Stimulated activated naive CD8-positive, alpha-beta T cell treated with anti-CD3 and anti-CD28 coated beads, Interleukin-15, Interleukin-2, amounts not matched to agents 100 ng/mL and 50 ng/mL, for 24 hours (primary cell): Measurements from ENCODE around the gene NAGK.
"Not testable (repeated sequence)": the region's sequence is repeated elsewhere in the genome, so short reads cannot be mapped to it uniquely, and the experiment has no call there.

Experiments
- H3K27ac Mint-ChIP-seq: one replicate; pipeline ENCODE4 v1.8.0; 2021; ENCODE audit warnings: mild to moderate bottlenecking, mixed read lengths
- H3K27me3 Mint-ChIP-seq: one replicate; pipeline ENCODE4 v1.8.0; 2021; ENCODE audit warnings: mixed read lengths
- H3K36me3 Mint-ChIP-seq: one replicate; pipeline ENCODE4 v1.8.0; 2021; ENCODE audit warnings: low read depth, mixed read lengths
- H3K4me1 Mint-ChIP-seq: one replicate; pipeline ENCODE4 v1.8.0; 2021; ENCODE audit warnings: low read depth, mixed read lengths
- H3K4me3 Mint-ChIP-seq: one replicate; pipeline ENCODE4 v1.8.0; 2021; ENCODE audit warnings: mild to moderate bottlenecking, mixed read lengths
- H3K9me3 Mint-ChIP-seq: one replicate; pipeline ENCODE4 v1.8.0; 2021; ENCODE audit warnings: mixed read lengths

The NAGK gene

DNA sequence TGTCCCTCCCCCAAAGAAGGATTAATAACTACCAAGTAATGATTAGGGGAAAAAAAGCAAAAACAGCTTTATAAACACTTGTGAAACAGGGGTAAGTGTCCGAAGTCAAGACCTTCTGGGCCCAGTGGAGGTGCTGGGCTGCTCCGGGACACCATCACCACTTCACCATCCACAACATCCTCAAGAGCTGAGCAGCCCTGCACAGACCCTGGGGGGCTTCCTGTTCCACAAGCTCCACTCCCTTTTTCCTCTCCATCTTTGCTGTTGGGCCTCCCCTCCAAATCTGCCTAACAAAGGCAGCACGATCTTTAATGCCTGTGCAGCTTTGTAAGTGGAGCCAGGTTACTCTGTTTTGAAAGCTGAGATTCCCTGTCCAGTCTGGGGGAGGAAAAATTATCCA lies 14.8 kb downstream of the NAGK start:
- H3K9me3 Mint-ChIP-seq, H3K27ac Mint-ChIP-seq, H3K4me3 Mint-ChIP-seq, H3K36me3 Mint-ChIP-seq: not testable (repeated sequence)
- Mint-ChIP-seq H3K27me3 (peaks cover 11% of the 10 kb centered on the region), H3K4me1 (peaks cover 20% of the 10 kb centered on the region)

DNA sequence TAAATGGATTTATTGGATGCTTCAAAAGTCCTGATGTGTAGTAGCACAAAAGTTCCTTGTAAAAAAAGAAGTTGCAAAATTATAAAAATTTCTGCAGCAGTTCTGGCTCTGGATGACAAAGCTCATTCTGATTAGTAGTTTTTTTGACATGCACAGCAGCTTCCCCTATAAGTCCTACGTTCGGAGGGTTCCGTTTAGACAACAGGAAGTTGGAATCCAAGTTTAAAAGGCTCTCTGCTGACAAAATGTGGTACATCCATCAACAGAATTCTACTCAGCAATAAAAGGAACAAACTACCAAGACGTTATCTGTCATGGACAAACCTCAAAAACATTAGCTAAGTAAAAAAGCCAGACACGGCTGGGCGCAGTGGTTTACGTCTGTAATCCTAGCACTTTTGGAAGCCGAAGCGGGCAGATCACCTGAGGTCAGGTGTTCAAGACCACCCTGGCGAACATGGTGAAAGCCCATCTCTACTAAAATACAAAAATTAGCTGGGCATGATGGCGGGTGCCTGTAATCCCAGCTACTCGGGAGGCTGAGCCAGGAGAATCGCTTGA lies 15.4 kb downstream of the NAGK start:
- Mint-ChIP-seq H3K4me3 (peak overlapping the region; percentile 37), H3K4me1 (peaks cover 20% of the 10 kb centered on the region), H3K27me3 (peaks cover 13% of the 10 kb centered on the region), H3K27ac (peak overlapping the region; percentile 52)
- H3K9me3 Mint-ChIP-seq, H3K36me3 Mint-ChIP-seq: not testable (repeated sequence)

DNA sequence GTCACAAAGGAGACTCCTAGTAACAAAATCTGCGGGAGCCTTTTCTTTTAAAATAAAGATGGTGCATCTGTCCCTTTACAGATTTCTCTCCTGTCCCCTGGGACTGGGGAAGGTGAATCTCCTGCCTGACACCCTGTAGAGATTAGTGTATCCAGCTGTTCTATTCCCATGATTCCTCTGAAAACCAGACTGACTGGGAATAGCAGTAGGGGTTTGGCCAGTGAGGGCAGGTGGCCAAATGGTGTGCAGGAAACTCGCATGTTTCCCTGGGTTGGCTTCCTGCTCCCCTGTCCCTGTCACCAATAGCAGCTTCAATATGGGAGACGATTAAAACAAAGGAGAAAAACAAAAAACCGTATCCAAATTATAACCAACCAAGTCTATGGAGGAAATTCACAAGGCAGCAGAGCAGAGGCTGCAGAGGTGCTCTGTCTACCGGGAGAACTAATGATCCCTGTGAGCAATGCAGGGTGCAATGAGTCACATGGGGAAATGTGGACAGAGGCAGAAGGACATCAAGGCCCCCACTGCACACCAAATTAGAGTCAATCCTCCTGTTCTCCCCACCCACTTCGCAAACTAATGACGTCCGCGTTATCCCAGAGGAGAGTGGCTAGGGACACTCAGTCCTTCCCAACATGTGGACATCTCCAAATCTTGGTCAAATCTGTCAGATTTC lies 17.0 kb downstream of the NAGK start:
- H3K9me3 Mint-ChIP-seq, H3K36me3 Mint-ChIP-seq, H3K4me3 Mint-ChIP-seq, H3K27ac Mint-ChIP-seq: not testable (repeated sequence)
- Mint-ChIP-seq H3K27me3 (peaks cover 16% of the 10 kb centered on the region), H3K4me1 (peaks cover 20% of the 10 kb centered on the region)

DNA sequence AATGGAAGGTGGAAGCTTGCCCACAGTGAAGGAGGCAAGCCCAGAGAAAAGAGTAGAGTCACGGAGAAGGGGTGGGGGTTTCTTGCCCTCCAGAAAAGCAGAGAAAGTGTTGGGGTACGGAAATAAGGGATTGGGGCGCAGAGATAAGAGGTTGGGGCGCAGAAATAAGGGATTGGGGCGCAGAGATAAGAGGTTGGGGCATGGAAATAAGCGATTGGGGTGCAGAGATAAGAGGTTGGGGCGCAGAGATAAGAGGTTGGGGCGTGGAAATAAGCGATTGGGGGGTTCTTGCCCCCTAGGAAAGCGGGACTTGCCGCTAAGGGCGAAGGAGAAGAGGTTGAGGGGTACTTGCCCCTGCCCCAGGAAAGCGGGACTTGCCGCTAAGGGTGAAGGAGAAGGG lies 21.0 kb downstream of the NAGK start:
- not testable (repeated sequence) for H3K4me1 Mint-ChIP-seq, H3K36me3 Mint-ChIP-seq, H3K9me3 Mint-ChIP-seq, H3K27ac Mint-ChIP-seq, H3K4me3 Mint-ChIP-seq
- peaks cover 16% of the 10 kb centered on the region for H3K27me3 Mint-ChIP-seq

DNA sequence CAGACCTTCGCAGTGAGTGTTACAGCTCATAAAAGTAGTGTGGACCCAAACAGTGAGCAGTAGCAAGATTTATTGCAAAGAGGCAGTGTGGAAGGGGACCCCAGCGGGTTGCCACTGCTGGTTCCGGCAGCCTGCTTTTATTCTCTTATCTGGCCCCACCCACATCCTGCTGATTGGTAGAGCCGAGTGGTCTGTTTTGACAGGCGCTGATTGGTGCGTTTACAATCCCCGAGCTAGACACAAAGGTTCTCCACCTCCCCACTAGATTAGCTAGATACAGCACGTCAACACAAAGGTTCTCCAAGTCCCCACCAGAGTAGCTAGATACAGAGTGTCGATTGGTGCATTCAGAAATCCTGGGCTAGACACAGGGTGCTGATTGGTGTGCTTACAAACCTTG lies 23.4 kb downstream of the NAGK start:
- peaks cover 13% of the 10 kb centered on the region for H3K27me3 Mint-ChIP-seq
- H3K27ac Mint-ChIP-seq, H3K4me1 Mint-ChIP-seq, H3K36me3 Mint-ChIP-seq, H3K9me3 Mint-ChIP-seq, H3K4me3 Mint-ChIP-seq: not testable (repeated sequence)

DNA sequence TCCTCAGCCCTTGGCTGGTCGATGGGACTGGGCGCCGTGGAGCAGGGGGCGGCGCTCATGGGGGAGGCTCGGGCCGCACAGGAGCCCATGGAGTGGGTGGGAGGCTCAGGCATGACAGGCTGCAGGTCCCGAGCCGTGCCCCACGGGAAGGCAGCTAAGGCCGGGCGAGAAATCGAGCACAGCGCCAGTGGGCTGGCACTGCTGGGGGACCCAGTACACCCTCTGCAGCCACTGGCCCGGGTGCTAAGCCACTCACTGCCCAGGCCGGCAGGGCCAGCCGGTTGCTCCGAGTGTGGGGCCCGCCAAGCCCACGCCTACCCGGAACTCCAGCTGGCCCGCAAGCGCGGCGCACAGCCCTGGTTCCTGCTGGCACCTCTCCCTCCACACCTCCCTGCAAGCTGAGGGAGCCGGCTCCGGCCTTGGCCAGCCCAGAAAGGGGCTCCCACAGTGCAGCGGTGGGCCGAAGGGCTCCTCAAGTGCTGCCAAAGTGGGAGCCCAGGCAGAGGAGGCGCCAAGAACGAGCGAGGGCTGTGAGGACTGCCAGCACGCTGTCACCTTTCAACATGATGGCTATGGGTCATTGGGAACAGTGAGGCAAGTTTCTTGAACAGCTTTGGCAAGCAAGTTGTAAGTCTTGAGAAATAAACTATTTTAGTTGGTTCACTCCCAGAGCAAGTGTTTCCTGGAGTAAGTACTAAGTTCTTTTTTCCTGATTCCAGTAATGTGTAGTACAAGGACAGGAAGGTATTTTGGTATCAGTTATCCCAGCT lies 24.2 kb downstream of the NAGK start:
- not testable (repeated sequence) for H3K36me3 Mint-ChIP-seq, H3K4me3 Mint-ChIP-seq, H3K4me1 Mint-ChIP-seq, H3K27ac Mint-ChIP-seq, H3K9me3 Mint-ChIP-seq, H3K27me3 Mint-ChIP-seq

DNA sequence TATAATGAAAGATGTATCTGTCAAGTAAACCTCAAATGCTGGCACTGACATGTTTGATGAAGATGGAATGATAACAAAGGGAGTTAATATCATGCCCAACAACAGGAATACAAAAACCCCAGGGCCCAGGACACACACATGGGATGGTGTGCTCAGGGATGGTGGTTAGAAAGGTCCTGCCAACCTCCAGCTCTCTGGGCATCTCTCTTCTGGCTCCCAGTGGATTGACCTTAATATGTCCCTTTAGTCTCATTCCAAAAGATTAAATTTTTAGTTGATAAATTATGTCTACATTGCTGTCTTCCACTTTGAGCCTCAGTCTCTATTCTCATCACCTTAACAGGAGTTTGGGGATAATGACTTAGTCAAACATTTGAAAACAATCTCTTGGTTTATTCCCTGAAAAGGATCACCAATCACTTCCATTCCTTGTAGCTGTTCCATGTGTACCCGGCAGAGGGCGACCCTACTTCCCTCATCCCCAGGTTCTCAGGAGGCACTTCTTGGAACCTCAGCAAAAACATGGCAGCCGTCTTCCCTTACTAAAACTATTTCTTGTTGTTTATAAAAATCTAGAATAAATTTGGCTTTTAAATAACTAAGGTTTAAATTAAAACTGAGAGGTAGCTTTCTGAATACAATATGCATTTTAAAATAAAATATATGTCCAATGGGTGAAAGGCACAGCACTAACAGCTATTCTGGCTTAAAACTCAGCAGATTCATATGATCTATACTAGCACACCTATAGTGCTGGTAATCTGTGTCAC lies 31.9 kb downstream of the NAGK start:
- Mint-ChIP-seq H3K9me3 (no peaks in the 10 kb centered on the region), H3K27ac (no peak overlapping the region), H3K4me1 (no peaks in the 10 kb centered on the region), H3K36me3 (no peaks in the 10 kb centered on the region), H3K4me3 (no peak overlapping the region), H3K27me3 (peaks cover 8% of the 10 kb centered on the region)

DNA sequence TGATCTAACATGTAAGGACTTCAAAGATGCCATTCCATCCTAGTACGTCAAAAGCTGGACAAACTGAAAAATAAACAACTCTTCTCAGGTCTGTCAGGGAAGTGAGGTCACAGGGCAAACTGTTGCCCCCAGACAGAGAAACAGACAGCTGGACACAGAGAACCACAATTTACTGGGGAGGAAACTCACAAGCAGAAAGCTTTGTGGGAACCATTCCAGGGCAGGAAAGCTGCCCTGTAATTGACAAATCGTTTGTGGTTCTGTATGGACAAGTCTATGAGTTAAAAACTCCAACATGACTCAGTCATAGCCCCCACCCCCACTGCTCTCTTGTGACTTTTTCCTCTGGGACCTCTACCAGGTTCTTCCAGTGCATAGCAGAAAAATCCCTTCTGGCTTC lies 33.2 kb downstream of the NAGK start:
- Mint-ChIP-seq H3K4me3 (no peak overlapping the region), H3K27ac (no peak overlapping the region), H3K4me1 (no peaks in the 10 kb centered on the region), H3K9me3 (no peaks in the 10 kb centered on the region), H3K36me3 (no peaks in the 10 kb centered on the region), H3K27me3 (peaks cover 8% of the 10 kb centered on the region)

DNA sequence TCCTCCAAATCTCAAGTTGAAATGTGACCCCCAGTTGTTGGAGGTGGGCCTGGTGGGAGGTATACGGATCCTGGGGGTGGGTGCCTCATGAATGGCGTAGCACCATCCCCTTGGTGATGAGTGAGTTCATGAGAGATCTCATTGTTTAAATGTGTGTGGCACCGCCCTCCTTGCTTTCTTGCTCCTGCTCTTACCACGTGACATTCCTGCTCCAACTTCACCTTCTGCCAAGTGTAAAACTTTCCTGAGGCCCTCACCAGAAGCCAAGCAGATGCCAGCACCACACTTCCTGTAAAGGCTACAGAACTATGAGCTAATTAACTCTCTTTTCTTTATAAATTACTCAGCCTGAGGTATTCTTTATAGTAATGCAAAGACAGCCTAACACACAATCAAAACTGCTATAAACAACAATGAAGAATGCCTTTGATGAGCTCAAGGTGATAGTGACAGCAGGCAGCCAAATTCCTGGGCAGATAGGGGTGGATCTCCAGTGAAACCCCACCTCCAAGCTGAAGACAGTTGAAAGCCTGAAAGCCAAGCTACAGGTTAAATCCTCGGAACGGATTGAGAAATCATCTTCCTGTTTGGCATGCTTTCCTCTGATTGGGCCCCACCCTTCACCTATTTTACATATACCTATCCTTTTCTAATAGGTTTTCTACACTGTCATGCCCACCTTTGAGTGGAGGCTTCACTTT lies 34.7 kb downstream of the NAGK start:
- Mint-ChIP-seq H3K27me3 (peaks cover 8% of the 10 kb centered on the region), H3K27ac (no peak overlapping the region), H3K4me3 (no peak overlapping the region), H3K9me3 (no peaks in the 10 kb centered on the region), H3K36me3 (peaks cover 2% of the 10 kb centered on the region), H3K4me1 (no peaks in the 10 kb centered on the region)

DNA sequence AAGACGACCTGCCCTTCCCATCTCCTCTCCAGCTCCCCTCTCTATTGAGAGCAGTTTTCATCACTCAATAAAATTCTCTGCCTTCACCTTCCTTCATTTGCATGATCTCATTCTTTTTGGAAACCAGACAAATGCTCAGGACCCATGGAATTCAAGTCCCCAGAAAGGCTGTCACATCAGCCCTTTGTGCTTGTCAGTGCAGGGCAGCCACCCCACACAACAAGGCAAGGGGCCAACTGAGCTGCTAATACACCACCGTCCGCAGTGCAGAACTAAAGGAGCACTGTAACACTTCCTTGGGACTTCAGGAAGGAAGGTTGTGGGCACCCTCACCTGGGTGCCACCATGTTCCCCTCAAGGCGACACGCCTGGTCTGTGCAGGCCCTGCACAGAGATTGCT lies 35.4 kb downstream of the NAGK start:
- Mint-ChIP-seq H3K4me3 (no peak overlapping the region), H3K36me3 (peaks cover 8% of the 10 kb centered on the region), H3K9me3 (no peaks in the 10 kb centered on the region), H3K27ac (no peak overlapping the region), H3K4me1 (no peaks in the 10 kb centered on the region), H3K27me3 (peaks cover 8% of the 10 kb centered on the region)

DNA sequence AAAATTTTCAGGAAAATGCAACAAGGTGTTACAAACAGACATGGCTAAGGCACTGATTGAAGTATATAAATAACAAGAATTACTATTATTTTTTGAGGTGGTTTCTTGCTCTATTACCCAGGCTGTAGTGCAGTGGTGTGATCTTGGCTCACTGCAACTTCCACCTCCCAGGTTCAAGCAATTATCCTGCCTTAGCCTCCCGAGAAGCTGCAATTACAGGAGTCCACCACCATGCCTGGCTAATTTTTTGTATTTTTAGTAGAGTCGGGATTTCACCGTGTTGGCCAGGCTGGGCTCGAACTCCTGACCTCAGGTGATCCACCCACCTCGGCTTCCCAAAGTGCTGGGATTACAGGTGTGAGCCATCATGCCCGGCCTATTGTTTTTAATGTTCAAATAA lies 38.0 kb downstream of the NAGK start:
- not testable (repeated sequence) for H3K27ac Mint-ChIP-seq, H3K4me3 Mint-ChIP-seq, H3K4me1 Mint-ChIP-seq, H3K27me3 Mint-ChIP-seq, H3K9me3 Mint-ChIP-seq
- H3K36me3 Mint-ChIP-seq: peaks cover 14% of the 10 kb centered on the region

DNA sequence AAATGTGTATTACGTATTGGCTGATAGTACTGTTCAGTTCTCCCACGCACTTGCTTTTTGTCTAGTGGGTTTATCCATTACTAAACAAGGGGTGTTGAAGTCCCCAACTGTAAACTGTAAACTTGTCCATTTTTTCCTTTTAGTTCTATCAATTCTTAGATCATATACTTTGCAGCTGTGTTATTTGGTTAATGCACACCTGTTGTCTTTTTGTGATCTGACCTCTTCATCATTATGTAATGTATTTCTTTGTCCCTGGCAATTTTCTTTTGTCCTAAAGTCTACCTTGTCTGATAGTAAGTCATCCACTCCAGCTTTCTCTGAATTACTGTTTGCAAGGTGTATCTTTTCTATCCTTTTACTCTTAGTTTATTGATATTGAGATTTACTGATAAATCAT lies 39.6 kb downstream of the NAGK start:
- Mint-ChIP-seq H3K4me1 (no peaks in the 10 kb centered on the region), H3K36me3 (peaks cover 14% of the 10 kb centered on the region), H3K9me3 (no peaks in the 10 kb centered on the region), H3K27ac (no peak overlapping the region), H3K4me3 (no peak overlapping the region), H3K27me3 (no peaks in the 10 kb centered on the region)

DNA sequence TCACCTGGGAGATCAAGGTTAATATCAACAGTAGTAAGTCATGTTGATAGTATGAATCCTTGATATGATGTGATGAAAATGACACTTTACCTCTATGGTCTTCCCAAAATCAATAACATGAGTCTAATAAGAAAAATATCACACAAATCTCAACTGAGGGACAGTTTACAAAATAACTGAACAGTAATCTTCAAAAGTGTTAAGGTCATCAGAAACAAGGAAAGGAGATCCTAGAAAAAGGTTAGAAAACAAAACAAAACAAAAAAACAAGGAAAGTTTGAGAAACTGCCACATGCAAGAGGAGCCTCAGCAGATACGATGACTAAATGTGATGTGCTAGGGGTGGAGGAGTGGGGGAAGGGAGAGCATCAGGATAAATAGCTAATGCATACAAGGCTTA lies 45.4 kb downstream of the NAGK start:
- no peak overlapping the region for H3K4me3 Mint-ChIP-seq
- no peak overlapping the region for H3K27ac Mint-ChIP-seq
- no peaks in the 10 kb centered on the region for H3K27me3 Mint-ChIP-seq
- no peaks in the 10 kb centered on the region for H3K9me3 Mint-ChIP-seq
- H3K36me3 Mint-ChIP-seq: peaks cover 35% of the 10 kb centered on the region
- H3K4me1 Mint-ChIP-seq: no peaks in the 10 kb centered on the region

DNA sequence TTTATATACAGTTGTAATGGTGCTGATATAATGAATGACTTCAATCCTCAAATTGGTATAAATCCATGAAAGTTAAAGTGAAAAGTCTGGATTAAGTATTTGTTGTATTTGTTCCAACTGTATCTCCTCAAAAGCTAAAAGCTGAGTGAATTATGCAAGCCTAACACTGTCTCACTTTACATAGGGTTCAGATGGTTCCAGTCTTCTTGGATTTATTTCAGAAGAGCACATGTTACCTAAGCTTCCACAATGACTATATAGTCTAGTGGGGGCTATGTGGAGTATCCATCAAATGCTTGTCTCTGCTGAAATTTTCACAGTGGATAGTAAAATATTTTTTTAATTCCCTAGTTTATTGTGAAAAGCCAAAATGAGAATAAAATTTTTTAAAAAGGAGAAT lies 48.6 kb downstream of the NAGK start:
- no peak overlapping the region for H3K27ac Mint-ChIP-seq
- peaks cover 40% of the 10 kb centered on the region for H3K36me3 Mint-ChIP-seq
- H3K27me3 Mint-ChIP-seq: no peaks in the 10 kb centered on the region
- no peak overlapping the region for H3K4me3 Mint-ChIP-seq
- H3K9me3 Mint-ChIP-seq: no peaks in the 10 kb centered on the region
- no peaks in the 10 kb centered on the region for H3K4me1 Mint-ChIP-seq

DNA sequence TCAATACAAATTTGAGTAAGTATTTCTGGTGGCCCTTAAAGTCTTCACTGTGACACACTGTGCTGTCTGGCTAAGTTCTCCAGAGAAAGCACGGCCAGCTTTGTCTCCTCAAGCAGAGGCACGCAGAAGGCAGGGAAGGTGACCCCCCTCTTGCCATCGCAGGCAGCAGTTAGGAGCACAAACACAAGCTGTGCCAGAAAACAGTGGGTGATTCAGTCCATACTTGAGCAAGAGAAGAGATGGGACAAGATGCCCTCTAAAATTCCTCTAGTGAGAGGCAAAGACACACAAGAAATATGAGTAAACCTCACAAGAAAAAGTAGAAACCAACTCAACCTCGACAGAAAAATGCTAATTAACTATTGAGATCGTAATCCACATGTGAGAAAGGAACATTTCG lies 51.7 kb downstream of the NAGK start:
- peaks cover 36% of the 10 kb centered on the region for H3K36me3 Mint-ChIP-seq

More for the DNA sequence above, 51.7 kb downstream of the NAGK start:
- H3K4me3 Mint-ChIP-seq: no peak overlapping the region
- H3K4me1 Mint-ChIP-seq: peaks cover 4% of the 10 kb centered on the region
- peaks cover 5% of the 10 kb centered on the region for H3K9me3 Mint-ChIP-seq
- no peak overlapping the region for H3K27ac Mint-ChIP-seq
- H3K27me3 Mint-ChIP-seq: no peaks in the 10 kb centered on the region
